ENCODE results near the gene COBL. TPM values are rescaled to one million over a fixed set of nuclear protein-coding genes. Genes with fewer than 3 reads are reported as not detected.

Gene COBL
- total RNA-seq, 4 donors from 2014 or later, result 62.4 to 114 (median 72.2) TPM

DNA sequence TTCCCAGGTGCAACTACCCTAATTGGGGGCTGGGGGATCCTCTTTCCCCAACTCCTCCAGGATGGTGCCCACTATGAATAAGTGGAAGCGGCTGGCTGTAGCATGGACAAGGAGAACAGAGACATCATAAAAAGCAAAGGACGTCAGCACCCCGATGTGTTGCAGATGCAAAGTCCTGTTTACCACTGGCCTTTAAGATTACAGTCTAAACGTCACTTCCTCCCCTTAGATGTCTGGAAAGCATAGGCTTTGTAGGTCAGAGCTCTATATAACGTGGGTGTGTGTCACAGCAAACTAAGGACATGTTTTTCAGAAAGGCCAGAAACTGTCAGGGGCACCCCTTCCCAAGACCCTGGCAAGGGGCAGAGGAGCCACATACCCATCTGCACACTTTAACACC is 7.9 kb downstream of the COBL start:
- Histone ChIP-seq H3K4me3 (no peak overlapping the region), H3K4me1 (peaks cover 0 to 1% (median 0%) of the 10 kb centered on the region in 4 donors), H3K36me3 (no peaks in the 10 kb centered on the region), H3K27ac (no peak overlapping the region), H3K9me3 (no peaks in the 10 kb centered on the region), H3K27me3 (no peaks in the 10 kb centered on the region)
- in situ Hi-C loops (cut with MboI; ENCODE audit: low pct_ligation_motif_present in 1 of 4, low pct_unique_long_range_greater_than_20kb in 1 of 4, low sequenced_read_pairs in 3 of 4) (no loop called here), intact Hi-C loops (cut with DNase I; ENCODE audit: low total_unique reads) (no loop called here)
- no peak for DNase-seq
- no peak for TF ChIP-seq CTCF (IDR thresholded peaks at IDR 0.05)
- no peak for TF ChIP-seq POLR2A (IDR thresholded peaks at IDR 0.05)
- TF ChIP-seq POLR2AphosphoS5 (IDR thresholded peaks at IDR 0.05), result no peak
- TF ChIP-seq EP300 (IDR thresholded peaks at IDR 0.05; ENCODE audit: low read depth), result no peak
- 64 to 100% methylated on average over 1 to 5 of the region's 5 CpGs for WGBS, 2 donors (ENCODE audit: low coverage in 1 of 2)

DNA sequence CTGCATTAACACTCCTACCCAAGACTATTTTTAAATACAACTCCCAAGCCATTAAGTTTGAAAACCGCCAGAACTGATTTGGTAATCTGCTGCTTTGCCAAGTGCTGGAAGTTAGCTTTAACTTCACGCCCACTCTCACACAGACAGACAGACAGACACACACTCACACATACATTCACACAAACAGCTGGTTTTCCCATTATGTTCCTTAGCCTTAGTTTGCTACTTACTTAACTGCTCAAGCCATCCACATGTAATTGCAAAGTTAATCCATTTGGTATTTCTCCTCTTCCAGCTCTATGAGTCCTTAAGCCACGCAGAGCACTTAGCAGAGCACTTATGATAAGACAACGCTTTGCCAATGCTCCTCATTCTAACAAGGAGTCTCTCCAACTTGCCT is 8.3 kb downstream of the COBL start:
- DNase-seq, result no peak

GRCh38 chr7:51307651-51308210 is 8.9 kb downstream of the COBL start:
- in situ Hi-C loops (cut with MboI; ENCODE audit: low pct_ligation_motif_present in 1 of 4, low pct_unique_long_range_greater_than_20kb in 1 of 4, low sequenced_read_pairs in 3 of 4), result no loop called here
- H3K4me1 ChIP-seq, result peaks cover 0 to 5% (median 0%) of the 10 kb centered on the region in 4 donors
- intact Hi-C loops (cut with DNase I; ENCODE audit: low total_unique reads), result no loop called here
- no peaks in the 10 kb centered on the region for H3K27me3 ChIP-seq
- no peaks in the 10 kb centered on the region for H3K36me3 ChIP-seq
- DNase-seq, result no peak
- H3K4me3 ChIP-seq, result no peak overlapping the region
- no peak overlapping the region for H3K27ac ChIP-seq
- WGBS, 2 donors (ENCODE audit: low coverage in 1 of 2), result 66 to 73% methylated on average over 3 to 8 of the region's 8 CpGs
- TF ChIP-seq CTCF (IDR thresholded peaks at IDR 0.05) (no peak), POLR2AphosphoS5 (IDR thresholded peaks at IDR 0.05) (no peak), EP300 (IDR thresholded peaks at IDR 0.05; ENCODE audit: low read depth) (no peak), POLR2A (IDR thresholded peaks at IDR 0.05) (no peak)
- no peaks in the 10 kb centered on the region for H3K9me3 ChIP-seq

More for the DNA sequence above, 8.3 kb downstream of the COBL start:
- no peak for TF ChIP-seq POLR2AphosphoS5 (IDR thresholded peaks at IDR 0.05)
- TF ChIP-seq EP300 (IDR thresholded peaks at IDR 0.05; ENCODE audit: low read depth), result no peak
- peaks cover 0 to 1% (median 0%) of the 10 kb centered on the region in 4 donors for H3K4me1 ChIP-seq
- no peaks in the 10 kb centered on the region for H3K36me3 ChIP-seq
- intact Hi-C loops (cut with DNase I; ENCODE audit: low total_unique reads) (no loop called here), in situ Hi-C loops (cut with MboI; ENCODE audit: low pct_ligation_motif_present in 1 of 4, low pct_unique_long_range_greater_than_20kb in 1 of 4, low sequenced_read_pairs in 3 of 4) (no loop called here)
- H3K27ac ChIP-seq, result no peak overlapping the region
- 53 to 72% methylated on average over 3 to 4 of the region's 4 CpGs for WGBS, 2 donors (ENCODE audit: low coverage in 1 of 2)
- H3K9me3 ChIP-seq, result no peaks in the 10 kb centered on the region
- H3K27me3 ChIP-seq, result no peaks in the 10 kb centered on the region
- no peak overlapping the region for H3K4me3 ChIP-seq

DNA sequence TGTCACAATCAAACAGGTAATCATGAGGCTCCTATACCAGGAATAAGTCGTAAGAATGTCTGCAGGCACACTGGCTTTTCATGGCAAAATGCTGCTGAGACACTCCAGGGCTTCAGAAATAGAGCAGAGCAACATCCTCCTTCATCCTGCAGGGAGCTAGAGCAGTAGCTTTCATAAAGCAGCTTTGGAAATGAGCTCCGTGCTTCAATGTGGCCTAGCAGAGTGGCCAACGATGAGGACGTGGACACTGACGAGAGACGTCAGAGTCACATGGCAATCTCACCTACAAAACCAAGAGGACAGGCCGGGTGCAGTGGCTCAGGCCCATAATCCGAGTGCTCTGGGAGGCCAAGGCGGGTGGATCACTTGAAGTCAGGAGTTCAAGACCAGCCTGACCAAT is 9.8 kb downstream of the COBL start:
- H3K4me3 ChIP-seq, result no peak overlapping the region
- no peaks in the 10 kb centered on the region for H3K27me3 ChIP-seq
- TF ChIP-seq EP300 (IDR thresholded peaks at IDR 0.05; ENCODE audit: low read depth) (no peak), POLR2A (IDR thresholded peaks at IDR 0.05) (no peak), POLR2AphosphoS5 (IDR thresholded peaks at IDR 0.05) (no peak), CTCF (IDR thresholded peaks at IDR 0.05) (no peak)
- WGBS, 2 donors (ENCODE audit: low coverage in 1 of 2), result 86% methylated on average over 5 to 9 of the region's 9 CpGs
- no peak for DNase-seq
- peaks cover 0 to 5% (median 0%) of the 10 kb centered on the region in 4 donors for H3K4me1 ChIP-seq
- no peaks in the 10 kb centered on the region for H3K36me3 ChIP-seq
- in situ Hi-C loops (cut with MboI; ENCODE audit: low pct_ligation_motif_present in 1 of 4, low pct_unique_long_range_greater_than_20kb in 1 of 4, low sequenced_read_pairs in 3 of 4), result no loop called here
- no peak overlapping the region for H3K27ac ChIP-seq
- H3K9me3 ChIP-seq, result no peaks in the 10 kb centered on the region
- intact Hi-C loops (cut with DNase I; ENCODE audit: low total_unique reads), result no loop called here

DNA sequence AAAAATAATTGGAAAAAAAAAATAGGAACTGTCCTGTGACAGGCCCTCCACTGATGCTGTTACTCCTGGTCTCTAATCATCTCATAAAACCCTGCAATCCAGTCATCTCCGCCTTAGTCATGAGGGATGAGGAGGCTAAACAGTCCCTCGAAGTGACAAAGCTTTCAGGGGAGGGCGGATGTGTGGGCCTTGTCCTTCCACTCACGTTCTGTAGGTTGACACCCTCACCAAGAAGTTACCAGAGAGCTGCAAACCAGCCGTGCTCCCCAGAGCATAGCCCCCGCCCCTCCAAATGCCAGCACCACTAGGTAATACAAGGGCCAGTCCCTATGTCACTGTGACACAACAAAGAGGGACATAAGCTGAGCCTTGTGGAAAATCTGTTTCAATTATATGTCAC is 11.9 kb downstream of the COBL start:
- Histone ChIP-seq H3K9me3 (no peaks in the 10 kb centered on the region), H3K4me1 (peaks cover 0 to 5% (median 0%) of the 10 kb centered on the region in 4 donors), H3K27ac (no peak overlapping the region), H3K27me3 (no peaks in the 10 kb centered on the region), H3K4me3 (no peak overlapping the region), H3K36me3 (no peaks in the 10 kb centered on the region)
- in situ Hi-C loops (cut with MboI; ENCODE audit: low pct_ligation_motif_present in 1 of 4, low pct_unique_long_range_greater_than_20kb in 1 of 4, low sequenced_read_pairs in 3 of 4) (no loop called here), intact Hi-C loops (cut with DNase I; ENCODE audit: low total_unique reads) (no loop called here)
- no peak for DNase-seq
- 77 to 100% methylated on average over 1 to 6 of the region's 6 CpGs for WGBS, 2 donors (ENCODE audit: low coverage in 1 of 2)
- TF ChIP-seq CTCF (IDR thresholded peaks at IDR 0.05) (no peak), POLR2A (IDR thresholded peaks at IDR 0.05) (no peak), EP300 (IDR thresholded peaks at IDR 0.05; ENCODE audit: low read depth) (no peak), POLR2AphosphoS5 (IDR thresholded peaks at IDR 0.05) (no peak)

Data from transverse colon (tissue), 4 donors.